ENCODE data around the gene LEO1. TPM values are rescaled to one million over a fixed set of nuclear protein-coding genes. Genes with fewer than 3 reads are reported as not detected.
"Not testable (repeated sequence)": the region's sequence is repeated elsewhere in the genome, so short reads cannot be mapped to it uniquely, and the experiment has no call there.

The LEO1 gene
- total RNA-seq, 4 donors from 2014 or later, result 6.7 to 14.8 (median 11.7) TPM

- H3K9me3 ChIP-seq, result no peaks in the 10 kb centered on the region
- peak overlapping the region in 3 of 4 donors; percentile 29 to 67 (median 56) for H3K27ac ChIP-seq
- no peak overlapping the region for H3K4me3 ChIP-seq
- no peaks in the 10 kb centered on the region for H3K36me3 ChIP-seq
- ATAC-seq (peak; percentile 43 to 61), DNase-seq (no peak)
- intact Hi-C loops (cut with DNase I; ENCODE audit: low total_unique reads) (no loop called here), in situ Hi-C loops (cut with MboI; ENCODE audit: low sequenced_read_pairs in 4 of 4) (no loop called here)
- no peaks in the 10 kb centered on the region for H3K27me3 ChIP-seq
- H3K4me1 ChIP-seq, result peaks cover 0 to 20% of the 10 kb centered on the region in 2 donors
- no peak for TF ChIP-seq CTCF (IDR thresholded peaks at IDR 0.05 in 4 of 5, conservative IDR thresholded peaks at IDR 0.05 in 1 of 5)
These were observed 34.4 kb upstream of the LEO1 start for GRCh38 chr15:52005748-52006701.

GRCh38 chr15:52004806-52005205 is 33.2 kb upstream of the LEO1 start:
- H3K27me3 ChIP-seq, result no peaks in the 10 kb centered on the region
- in situ Hi-C loops (cut with MboI; ENCODE audit: low sequenced_read_pairs in 4 of 4), result no loop called here
- no peak overlapping the region for H3K27ac ChIP-seq
- H3K4me3 ChIP-seq, result no peak overlapping the region
- no peaks in the 10 kb centered on the region for H3K36me3 ChIP-seq
- TF ChIP-seq POLR2A (IDR thresholded peaks at IDR 0.05) (no peak), CTCF (IDR thresholded peaks at IDR 0.05 in 4 of 5, conservative IDR thresholded peaks at IDR 0.05 in 1 of 5) (no peak)
- ATAC-seq (no peak), DNase-seq (no peak)
- no peaks in the 10 kb centered on the region for H3K9me3 ChIP-seq
- peaks cover 0 to 14% of the 10 kb centered on the region in 2 donors for H3K4me1 ChIP-seq
- intact Hi-C loops (cut with DNase I; ENCODE audit: low total_unique reads), result no loop called here

- TF ChIP-seq CTCF (IDR thresholded peaks at IDR 0.05 in 4 of 5, conservative IDR thresholded peaks at IDR 0.05 in 1 of 5) (no peak), POLR2A (IDR thresholded peaks at IDR 0.05) (no peak)
These were observed 32.1 kb upstream of the LEO1 start for GRCh38 chr15:52003710-52004109.

GRCh38 chr15:52003089-52003488 is 31.5 kb upstream of the LEO1 start:
- H3K27me3 ChIP-seq; ATAC-seq; intact Hi-C loops (cut with DNase I; ENCODE audit: low total_unique reads); H3K4me3 ChIP-seq; DNase-seq; H3K36me3 ChIP-seq; in situ Hi-C loops (cut with MboI; ENCODE audit: low sequenced_read_pairs in 4 of 4); H3K9me3 ChIP-seq; H3K27ac ChIP-seq: not testable (repeated sequence)
- peaks cover 0 to 14% of the 10 kb centered on the region in 2 donors for H3K4me1 ChIP-seq

More at GRCh38 chr15:52003710-52004109, 32.1 kb upstream of the LEO1 start:
- ATAC-seq (no peak), DNase-seq (no peak)
- Histone ChIP-seq H3K4me3 (no peak overlapping the region), H3K27ac (no peak overlapping the region), H3K27me3 (no peaks in the 10 kb centered on the region), H3K36me3 (no peaks in the 10 kb centered on the region), H3K4me1 (peaks cover 0 to 14% of the 10 kb centered on the region in 2 donors), H3K9me3 (no peaks in the 10 kb centered on the region)
- in situ Hi-C loops (cut with MboI; ENCODE audit: low sequenced_read_pairs in 4 of 4), result no loop called here
- intact Hi-C loops (cut with DNase I; ENCODE audit: low total_unique reads), result no loop called here

GRCh38 chr15:52002351-52002750 is 30.8 kb upstream of the LEO1 start:
- Histone ChIP-seq H3K4me1 (peaks cover 0 to 14% of the 10 kb centered on the region in 2 donors), H3K4me3 (no peak overlapping the region), H3K36me3 (no peaks in the 10 kb centered on the region), H3K27ac (peak overlapping the region in 1 of 4 donors; percentile 25), H3K27me3 (no peaks in the 10 kb centered on the region), H3K9me3 (no peaks in the 10 kb centered on the region)
- no peak for ATAC-seq
- DNase-seq, result no peak
- in situ Hi-C loops (cut with MboI; ENCODE audit: low sequenced_read_pairs in 4 of 4), result no loop called here
- TF ChIP-seq CTCF (IDR thresholded peaks at IDR 0.05 in 4 of 5, conservative IDR thresholded peaks at IDR 0.05 in 1 of 5) (no peak), POLR2A (IDR thresholded peaks at IDR 0.05) (no peak)
- intact Hi-C loops (cut with DNase I; ENCODE audit: low total_unique reads), result no loop called here

Measured in gastrocnemius medialis (tissue), 4 donors.